Measurements from ENCODE around the gene LAMA2.

Gene LAMA2

GRCh38 chr6:128899341-128900050 is 16.6 kb downstream of the LAMA2 start:
- DNase-seq, result no peak

GRCh38 chr6:128903715-128904114 is 20.8 kb downstream of the LAMA2 start:
- DNase-seq, result no peak

- no peak for DNase-seq
Observed at GRCh38 chr6:128914051-128914450, 31.1 kb downstream of the LAMA2 start.

DNA sequence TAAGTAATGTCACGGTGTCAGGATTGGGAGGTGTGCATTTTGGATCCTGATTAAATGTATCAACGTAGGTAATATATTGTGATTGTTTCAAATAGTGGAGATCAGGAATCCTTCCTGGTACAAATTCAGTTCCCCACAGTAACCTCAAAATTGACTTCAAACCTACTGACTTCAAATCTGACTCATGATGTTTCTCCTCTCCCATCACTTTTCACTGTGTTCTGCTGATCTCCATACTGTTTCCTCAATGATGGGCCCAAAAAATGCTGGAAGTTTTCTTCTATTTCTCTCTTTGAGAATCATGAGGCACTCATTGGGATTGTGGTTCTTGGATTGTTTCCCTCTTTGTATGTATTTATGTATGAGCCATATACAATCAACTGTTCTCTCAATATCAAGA is 35.9 kb downstream of the LAMA2 start:
- DNase-seq, result no peak

DNA sequence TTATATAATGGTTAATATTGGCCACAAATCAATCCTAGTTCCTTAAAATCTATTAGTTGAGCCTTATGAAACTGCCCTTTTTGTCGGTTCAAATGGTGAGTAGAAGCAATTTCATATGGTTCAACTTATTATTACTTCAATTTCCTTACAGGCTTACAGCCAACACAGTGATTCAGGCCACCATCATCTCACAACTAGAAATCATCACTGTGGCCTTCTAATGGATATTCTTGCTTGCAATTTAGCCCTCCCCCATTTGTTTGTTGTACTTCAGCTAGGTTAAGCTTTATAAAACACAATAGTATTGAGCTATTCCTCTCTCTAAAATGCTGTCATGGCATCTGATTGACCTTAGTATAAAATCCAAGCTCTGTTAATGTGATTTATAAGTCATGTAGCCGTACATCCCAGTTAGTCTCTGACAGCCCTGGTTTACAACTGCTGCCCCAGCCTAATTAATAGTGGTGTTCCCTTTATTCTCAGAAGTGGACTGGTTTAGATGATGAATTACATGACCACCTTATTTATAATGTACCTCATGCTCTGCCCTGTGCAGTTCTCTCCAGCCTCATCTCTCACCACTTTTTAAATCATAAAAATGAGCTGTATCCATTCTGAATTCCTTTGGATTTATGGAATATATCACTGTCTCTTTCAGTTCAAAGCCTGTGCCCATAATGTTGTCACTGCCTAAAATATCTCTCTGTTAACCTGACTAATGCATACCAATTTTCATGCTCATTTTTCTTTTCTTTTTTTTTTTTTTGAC is 36.7 kb downstream of the LAMA2 start:
- no peak for DNase-seq

DNA sequence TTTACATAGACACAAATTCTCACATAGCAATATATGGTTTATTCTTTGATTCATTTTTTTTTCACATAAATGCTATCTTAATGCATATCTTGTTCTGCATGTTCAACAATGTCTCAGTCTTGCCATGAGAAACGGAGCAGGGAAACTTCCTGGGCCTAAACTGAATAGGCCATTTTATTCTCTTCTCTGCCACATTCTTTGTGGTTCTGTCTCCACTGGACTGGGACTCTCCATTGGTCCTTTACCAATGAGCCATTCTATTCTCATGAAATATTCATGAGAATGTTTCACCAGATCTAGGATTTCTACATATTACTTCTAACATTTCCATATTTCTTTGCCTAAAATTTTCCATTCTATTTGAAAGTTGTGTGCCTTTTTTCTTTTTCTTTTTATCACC is 42.8 kb downstream of the LAMA2 start:
- no peak for DNase-seq

GRCh38 chr6:128929869-128930268 is 46.9 kb downstream of the LAMA2 start:
- DNase-seq, result no peak

DNA sequence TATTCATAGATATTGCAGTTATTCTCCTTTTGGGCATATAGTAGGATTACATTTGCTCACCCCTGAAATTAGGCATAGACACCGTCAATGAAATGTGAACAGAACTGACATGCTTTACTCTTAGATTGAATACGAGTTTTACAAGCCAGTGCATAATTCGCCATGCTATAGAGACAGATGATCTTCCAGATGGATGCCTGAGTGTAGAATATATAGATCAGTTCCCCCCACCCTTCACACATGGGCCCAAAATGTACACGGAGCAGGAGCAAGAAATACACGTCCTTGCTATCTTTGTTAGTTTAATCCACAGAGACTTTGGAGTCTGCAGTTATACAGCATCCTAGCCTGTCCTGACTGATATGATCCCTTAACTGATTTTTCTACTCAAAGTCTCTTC is 47.4 kb downstream of the LAMA2 start:
- DNase-seq, result no peak

GRCh38 chr6:128932061-128932460 is 49.1 kb downstream of the LAMA2 start:
- no peak for DNase-seq

DNA sequence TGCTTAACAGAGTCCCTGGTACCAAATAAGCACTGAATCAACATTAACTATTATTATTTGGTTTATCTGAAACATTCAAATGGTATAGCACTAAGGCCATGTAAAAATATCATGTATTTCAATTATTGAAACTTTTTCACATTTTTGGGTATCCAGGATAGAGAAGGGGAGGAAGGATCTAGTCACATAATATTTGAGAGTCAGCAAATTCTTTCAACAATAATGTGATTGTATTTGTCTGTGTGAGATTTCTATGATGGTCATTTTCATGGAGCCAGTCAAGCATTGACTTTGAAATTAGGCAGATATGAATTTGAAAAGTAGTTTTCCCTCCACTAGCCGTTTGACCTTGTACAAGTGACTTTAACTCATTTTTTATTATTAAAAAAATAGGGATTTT is 67.9 kb downstream of the LAMA2 start:
- DNase-seq, result no peak

GRCh38 chr6:128952902-128953301 is 70.0 kb downstream of the LAMA2 start:
- DNase-seq, result no peak

GRCh38 chr6:128954308-128955043 is 71.5 kb downstream of the LAMA2 start:
- DNase-seq, result no peak

DNA sequence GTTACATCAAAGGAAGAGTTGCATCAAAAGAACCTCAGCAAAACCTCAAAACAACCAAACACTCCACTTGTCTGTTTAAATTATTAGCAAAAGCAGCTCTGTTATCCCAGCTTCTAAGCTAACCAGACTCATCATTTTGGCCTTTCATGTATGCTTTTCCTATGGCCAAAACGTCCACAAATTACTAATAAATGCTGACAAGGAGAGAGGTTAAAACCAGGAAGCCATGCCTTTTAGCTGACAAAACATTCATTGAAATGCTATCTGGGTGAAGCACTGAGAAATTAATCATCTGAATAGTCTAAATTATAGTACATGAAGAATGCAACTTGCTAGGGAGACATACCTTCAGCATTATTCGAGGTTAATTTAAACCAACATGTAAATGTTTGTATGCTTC is 80.6 kb downstream of the LAMA2 start:
- no peak for DNase-seq

GRCh38 chr6:128964233-128964755 is 81.4 kb downstream of the LAMA2 start:
- no peak for DNase-seq

- DNase-seq, result no peak
Observed at GRCh38 chr6:128964771-128965170, 81.8 kb downstream of the LAMA2 start.

GRCh38 chr6:128966934-128967333 is 84.0 kb downstream of the LAMA2 start:
- DNase-seq, result no peak

- DNase-seq, result no peak
Observed at GRCh38 chr6:128979071-128979470, 96.1 kb downstream of the LAMA2 start.

DNA sequence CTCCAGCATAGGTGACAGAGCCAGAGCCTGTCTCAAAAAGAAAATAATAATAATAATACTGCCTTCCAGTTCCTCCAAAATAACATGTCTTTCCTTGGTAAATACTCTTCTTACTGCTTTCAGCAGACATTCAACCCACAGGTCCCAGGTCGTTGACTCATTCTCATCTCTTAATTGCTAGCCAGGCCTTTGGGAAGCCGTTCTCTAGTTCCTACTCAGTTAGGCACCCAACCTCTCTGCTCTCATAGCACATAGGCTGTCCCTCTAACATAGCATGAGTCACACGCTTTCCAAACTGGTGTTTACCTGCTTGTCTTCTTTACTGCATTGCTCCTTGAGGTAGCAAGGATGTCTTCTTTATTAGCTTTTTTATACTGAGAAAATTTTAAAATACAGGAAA is 98.8 kb downstream of the LAMA2 start:
- DNase-seq, result no peak

DNA sequence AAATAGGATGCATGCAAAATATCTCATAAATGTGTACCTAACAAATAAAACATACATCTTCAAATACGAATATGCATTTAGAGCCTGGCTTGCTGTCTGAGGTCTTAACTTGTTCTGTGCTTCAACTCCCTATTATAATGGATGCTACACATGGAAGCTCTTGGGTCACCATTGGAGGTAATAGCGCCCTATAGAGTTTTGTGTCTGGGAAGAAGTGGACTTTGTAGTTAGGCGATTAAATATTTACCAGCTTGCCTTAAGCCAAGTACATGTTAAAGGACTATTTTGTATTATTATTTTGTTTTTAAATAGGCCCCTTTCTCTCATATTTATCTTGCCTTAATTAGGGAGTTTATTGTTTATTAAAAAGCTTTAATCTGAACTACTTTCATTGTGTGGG is 107.4 kb downstream of the LAMA2 start:
- no peak for DNase-seq

- no peak for DNase-seq
Observed at GRCh38 chr6:128990915-128991314, 108.0 kb downstream of the LAMA2 start.

GRCh38 chr6:128993166-128993565 is 110.2 kb downstream of the LAMA2 start:
- DNase-seq, result no peak

DNA sequence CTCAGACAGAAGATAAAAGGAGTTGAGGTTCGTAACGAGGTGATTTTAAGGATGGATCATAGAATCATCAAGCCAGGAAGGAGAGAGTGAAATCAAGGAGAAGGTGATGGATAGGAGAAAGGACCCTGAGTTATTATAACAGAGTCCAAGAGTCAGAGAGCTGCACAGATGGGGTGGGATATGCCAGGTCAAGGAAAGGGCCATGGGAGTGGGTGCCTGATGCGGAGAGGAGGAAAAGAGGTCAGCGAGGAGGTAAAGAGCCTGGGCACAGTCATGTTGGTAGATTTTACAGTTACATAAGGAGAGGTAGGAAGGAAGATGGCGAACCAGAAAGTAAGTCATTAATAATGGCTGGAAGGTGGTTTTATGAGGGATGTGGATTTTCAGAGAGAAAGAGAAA is 114.9 kb downstream of the LAMA2 start:
- no peak for DNase-seq

DNA sequence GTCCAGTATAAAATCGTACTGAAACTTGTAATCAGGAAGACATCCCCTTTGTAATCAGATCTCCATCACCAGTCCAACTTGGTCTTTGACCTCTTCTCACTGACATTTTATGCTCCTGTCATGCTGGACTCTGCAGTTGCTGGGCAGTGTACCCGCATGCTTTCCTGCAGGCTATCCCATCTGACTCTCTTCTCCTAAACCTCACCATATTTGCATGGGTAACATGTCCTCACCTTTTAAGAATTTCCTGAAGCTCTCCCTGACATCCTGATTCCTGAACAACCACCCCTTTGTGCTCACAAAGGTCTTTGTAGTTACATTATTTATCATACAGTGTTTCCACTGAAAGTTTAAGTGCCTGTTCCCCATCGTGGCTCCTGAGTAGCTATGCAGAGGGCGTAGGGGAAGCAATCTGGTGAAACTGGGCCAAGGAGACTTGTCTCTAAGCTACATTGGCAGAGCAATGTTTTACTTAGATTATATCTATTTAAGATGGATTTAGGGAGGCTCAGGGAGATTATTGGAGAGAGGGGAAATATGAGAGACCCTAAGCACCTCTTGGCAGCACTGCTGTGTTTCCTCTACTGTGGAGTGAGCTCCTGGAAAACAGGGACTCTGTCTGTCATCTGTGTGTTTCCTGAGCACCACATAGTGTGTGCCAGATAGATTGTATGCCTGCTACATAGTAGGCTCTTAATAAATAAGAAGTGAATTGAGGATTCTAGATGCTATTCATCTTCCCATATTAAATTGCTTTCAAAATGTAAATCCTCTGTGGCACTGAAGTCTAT is 124.0 kb downstream of the LAMA2 start:
- DNase-seq, result no peak
